Naive thymus-derived CD4-positive, alpha-beta T cell (primary cell): ENCODE data around the gene UFC1. TPM values are rescaled to one million over a fixed set of nuclear protein-coding genes. Genes with fewer than 3 reads are reported as not detected.

Experiments
- ATAC-seq: fragments of 150-1000 bp; cut with Tn5 transposase; 2 replicates; pipeline ENCODE4 v1.10.0; 2021; ENCODE audit warnings: mild to moderate bottlenecking, moderate library complexity
- CTCF ChIA-PET: fragments of 350-600 bp; sonication (Branson Sonifier 250); formaldehyde crosslinking; loops from one replicate; lab custom pipeline; 2021; ENCODE audit warnings: antibody characterized with exemption; lab: Charles Lee
- POLR2A ChIA-PET: fragments of 350-600 bp; sonication (Branson Sonifier 250); formaldehyde crosslinking; loops from one replicate; lab custom pipeline; 2021; ENCODE audit warnings: antibody characterized with exemption, inconsistent platforms; lab: Charles Lee
- DNase-seq, 9 donors: peaks; one replicate each; pipeline versions ENCODE4 v3.0.0 to v3.0.0-alpha.2; 2020 to 2022; ENCODE audit warnings: mixed read lengths in 1 of 9
- H3K27ac ChIP-seq: one replicate; pipeline ENCODE4 v1.7.0; 2013; ENCODE audit warnings: mild to moderate bottlenecking, low read depth, low read length, moderate library complexity
- H3K27me3 ChIP-seq, 2 donors: one replicate each; pipeline ENCODE4 v1.7.0; 2013; ENCODE audit warnings: low read length in 2 of 2, mild to moderate bottlenecking in 2 of 2, moderate library complexity in 2 of 2; ENCODE audit not compliant: control insufficient read depth in 2 of 2, insufficient read depth in 2 of 2
- H3K36me3 ChIP-seq, 3 experiments: 1 replicate in 2 of 3; 2 replicates in 1 of 3; pipeline ENCODE4 v1.7.0; 2013; ENCODE audit warnings: low read length in 3 of 3, mild to moderate bottlenecking in 3 of 3, moderate library complexity in 1 of 3; ENCODE audit not compliant: insufficient read depth in 3 of 3, control insufficient read depth in 2 of 3
- H3K4me1 ChIP-seq, 2 donors: one replicate each; pipeline ENCODE4 v1.7.0; 2013; ENCODE audit warnings: low read length in 2 of 2, mild to moderate bottlenecking in 2 of 2, moderate library complexity in 1 of 2; ENCODE audit not compliant: control insufficient read depth in 2 of 2, insufficient read depth in 2 of 2
- H3K4me3 ChIP-seq: 2 replicates; pipeline ENCODE4 v1.7.0; 2013; ENCODE audit warnings: mild to moderate bottlenecking, low read length
- H3K9me3 ChIP-seq, 3 experiments: 1 replicate in 2 of 3; 2 replicates in 1 of 3; pipeline ENCODE4 v1.7.0; 2013; ENCODE audit warnings: low read length in 3 of 3; ENCODE audit not compliant: control insufficient read depth in 2 of 3
- H3K27ac Mint-ChIP-seq, 9 donors: one replicate each; pipeline ENCODE4 v1.8.0; 2020 to 2022; ENCODE audit warnings: mixed read lengths in 9 of 9, mild to moderate bottlenecking in 8 of 9, moderate library complexity in 5 of 9, inconsistent platforms in 2 of 9
- H3K27me3 Mint-ChIP-seq, 5 donors: one replicate each; pipeline ENCODE4 v1.8.0; 2021 to 2022; ENCODE audit warnings: mixed read lengths in 5 of 5, mild to moderate bottlenecking in 1 of 5
- H3K36me3 Mint-ChIP-seq, 5 donors: one replicate each; pipeline ENCODE4 v1.8.0; 2020 to 2022; ENCODE audit warnings: mixed read lengths in 5 of 5, mild to moderate bottlenecking in 3 of 5, inconsistent platforms in 1 of 5
- H3K4me1 Mint-ChIP-seq, 7 donors: one replicate each; pipeline ENCODE4 v1.8.0; 2020 to 2022; ENCODE audit warnings: mixed read lengths in 7 of 7, mild to moderate bottlenecking in 3 of 7, inconsistent platforms in 1 of 7
- H3K4me3 Mint-ChIP-seq, 10 donors: one replicate each; pipeline ENCODE4 v1.8.0; 2020 to 2022; ENCODE audit warnings: mild to moderate bottlenecking in 10 of 10, mixed read lengths in 10 of 10, moderate library complexity in 6 of 10, inconsistent platforms in 2 of 10
- H3K9me3 Mint-ChIP-seq, 11 donors: one replicate each; pipeline ENCODE4 v1.8.0; 2020 to 2022; ENCODE audit warnings: mixed read lengths in 11 of 11, mild to moderate bottlenecking in 4 of 11, inconsistent platforms in 1 of 11, moderate library complexity in 1 of 11
- intact Hi-C, 2 donors: fragments of 100-400 bp; cut with micrococcal nuclease; formaldehyde crosslinking; loops; one replicate each; pipeline ENCODE4 v1.15.1; 2023
- polyA plus RNA-seq, 2 donors: library from polyadenylated mRNA; unstranded; fragments of 300-500 nt; fragmentation: Illumina TruSeq; gene quantifications; one replicate each; pipeline ENCODE4 v1.2.3, GENCODE V29; 2021
- total RNA-seq, 6 experiments: library from RNA in 5 of 6; stranded (reverse) in 5 of 6; gene quantifications; 1 replicate in 5 of 6; 2 replicates in 1 of 6; pipeline ENCODE4 v1.2.3 and lab custom pipeline; 2021 to 2026

UFC1 gene
- total and polyA plus RNA-seq, 7 experiments from 2014 or later = 83.7 to 132 (median 106) TPM

DNA sequence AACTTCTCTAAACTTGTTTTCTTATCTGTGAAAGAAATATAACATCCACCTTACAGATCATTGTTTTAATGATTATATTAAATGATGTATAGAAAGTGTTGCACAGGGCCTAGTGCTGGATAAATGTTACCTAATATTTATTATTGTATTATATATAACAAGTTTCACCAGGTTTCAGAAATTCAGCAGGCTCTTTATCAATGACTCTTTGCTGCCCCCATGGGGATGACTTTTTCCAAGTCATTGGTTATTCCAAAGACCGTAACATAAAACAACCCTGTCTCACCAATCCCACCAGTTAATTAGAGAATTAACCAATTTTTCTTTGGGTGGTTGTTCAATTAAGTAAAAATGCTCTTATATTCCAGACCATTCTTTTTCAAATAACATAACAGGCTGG is 14.0 kb upstream of the UFC1 start:
- no peak overlapping the region for H3K4me3 ChIP-seq
- DNase-seq = peak in 5 of 9 donors; percentile 40 to 58 (median 50)
- H3K36me3 ChIP-seq = no peaks in the 10 kb centered on the region
- Mint-ChIP-seq H3K4me3 (no peak overlapping the region), H3K36me3 (peaks cover 0 to 4% (median 0%) of the 10 kb centered on the region in 5 donors), H3K27me3 (no peaks in the 10 kb centered on the region), H3K9me3 (no peaks in the 10 kb centered on the region), H3K4me1 (peaks cover 4 to 17% (median 10%) of the 10 kb centered on the region in 7 donors), H3K27ac (peak overlapping the region in 1 of 9 donors; percentile 54)
- intact Hi-C loops = loop anchor here (1.0 to 10.0 kb wide), 9 partner anchors 41 to 795 kb away; partner anchors contain the start of genes COPA (in 1 of the 2), KLHDC9 (in 1 of the 2) and NCSTN (in 1 of the 2)
- POLR2A ChIA-PET = interaction anchor here (0.9 to 1.3 kb wide), 4 partner anchors 14 to 70 kb away, joined by 3 to 6 read pairs (median 4); partner anchors contain the start of genes ARHGAP30, PPOX and UFC1
- H3K27me3 ChIP-seq = no peaks in the 10 kb centered on the region
- CTCF ChIA-PET = interaction anchor here (0.6 to 2.7 kb wide), 6 partner anchors 42 to 741 kb away, joined by 3 to 19 read pairs (median 6); partner anchors contain the start of genes ARHGAP30, KLHDC9 and USF1
- H3K4me1 ChIP-seq = no peaks in the 10 kb centered on the region
- H3K27ac ChIP-seq = no peak overlapping the region
- no peaks in the 10 kb centered on the region for H3K9me3 ChIP-seq
- ATAC-seq = peak; percentile 73

DNA sequence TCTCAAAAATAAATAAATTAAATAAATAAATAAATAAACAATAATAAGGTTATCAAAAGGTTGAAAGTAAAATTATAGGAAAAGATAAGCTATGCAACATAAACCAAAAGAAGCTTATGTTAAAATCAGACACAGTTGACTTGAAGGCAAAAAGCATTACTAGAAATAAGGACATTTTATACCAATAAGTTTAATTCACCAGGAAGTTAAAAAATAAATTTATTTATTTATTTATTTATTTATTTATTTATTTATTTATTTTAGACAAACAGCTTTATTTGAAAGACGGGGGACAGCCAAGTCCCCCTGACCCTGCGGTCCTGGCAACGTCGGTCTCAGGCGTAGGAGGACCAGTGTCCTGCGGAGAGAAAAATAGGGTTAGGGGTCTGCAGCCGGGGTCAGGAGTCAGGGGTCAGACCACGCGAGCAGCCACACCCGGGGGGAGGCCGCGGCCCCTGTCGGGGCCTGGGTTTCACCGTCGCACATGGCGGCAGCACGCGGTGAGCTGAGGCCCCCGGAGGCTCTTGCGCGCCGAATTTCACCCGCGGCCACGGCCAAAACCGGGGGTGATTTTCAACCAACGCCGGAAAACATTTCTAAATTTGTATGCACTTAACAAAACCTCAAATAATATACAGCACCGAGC is 12.9 kb upstream of the UFC1 start:
- DNase-seq (no peak), ATAC-seq (no peak)
- H3K27me3 Mint-ChIP-seq = no peaks in the 10 kb centered on the region
- no peaks in the 10 kb centered on the region for H3K4me1 ChIP-seq
- H3K27me3 ChIP-seq = no peaks in the 10 kb centered on the region
- ChIA-PET CTCF (interaction anchor here (0.5 to 2.7 kb wide), 8 partner anchors 17 to 244 kb away, joined by 3 to 19 read pairs (median 4); partner anchors contain the start of genes NIT1 and PFDN2), POLR2A (interaction anchor here (0.8 to 1.5 kb wide), 5 partner anchors 8 to 143 kb away, joined by 3 to 8 read pairs (median 3); partner anchors contain the start of genes DEDD, NIT1, PFDN2 and UFC1)
- H3K4me3 ChIP-seq = no peak overlapping the region
- no peak overlapping the region for H3K27ac Mint-ChIP-seq
- intact Hi-C loops = no loop called here
- H3K27ac ChIP-seq = no peak overlapping the region
- no peaks in the 10 kb centered on the region for H3K9me3 ChIP-seq
- peaks cover 0 to 11% (median 7%) of the 10 kb centered on the region in 7 donors for H3K4me1 Mint-ChIP-seq
- H3K36me3 Mint-ChIP-seq = no peaks in the 10 kb centered on the region
- no peak overlapping the region for H3K4me3 Mint-ChIP-seq
- no peaks in the 10 kb centered on the region for H3K9me3 Mint-ChIP-seq
- no peaks in the 10 kb centered on the region for H3K36me3 ChIP-seq

DNA sequence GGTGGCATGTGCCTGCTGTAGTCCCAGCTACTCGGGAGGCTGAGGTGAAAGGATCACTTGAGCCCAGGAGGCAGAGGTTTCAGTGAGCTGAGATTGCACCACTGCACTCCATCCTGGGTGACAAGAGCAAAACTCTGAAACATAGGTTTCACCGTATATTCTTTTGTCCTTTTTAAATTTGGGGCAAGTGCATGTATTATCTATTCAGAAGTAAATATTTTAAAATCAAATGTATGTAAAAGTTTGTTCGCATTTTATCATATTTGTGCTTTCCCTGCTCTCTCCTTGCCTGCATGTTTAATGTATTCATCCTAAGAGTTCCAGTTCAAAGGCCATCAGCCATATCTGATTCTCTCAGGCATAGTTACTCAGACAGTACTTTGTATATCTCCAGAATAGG is 7.9 kb upstream of the UFC1 start:
- H3K4me3 Mint-ChIP-seq = no peak overlapping the region
- DNase-seq (no peak), ATAC-seq (no peak)
- CTCF ChIA-PET = no interaction called here
- Histone ChIP-seq H3K4me3 (no peak overlapping the region), H3K27ac (no peak overlapping the region), H3K27me3 (no peaks in the 10 kb centered on the region), H3K4me1 (no peaks in the 10 kb centered on the region), H3K9me3 (no peaks in the 10 kb centered on the region), H3K36me3 (no peaks in the 10 kb centered on the region)
- no peaks in the 10 kb centered on the region for H3K9me3 Mint-ChIP-seq
- no peaks in the 10 kb centered on the region for H3K36me3 Mint-ChIP-seq
- POLR2A ChIA-PET = interaction anchor here (1.3 kb wide), 1 partner anchor 13 kb away, joined by 5 read pairs; the partner anchor contains the start of gene DEDD
- H3K27ac Mint-ChIP-seq = no peak overlapping the region
- intact Hi-C loops = no loop called here
- no peaks in the 10 kb centered on the region for H3K27me3 Mint-ChIP-seq
- no peaks in the 10 kb centered on the region for H3K4me1 Mint-ChIP-seq

DNA sequence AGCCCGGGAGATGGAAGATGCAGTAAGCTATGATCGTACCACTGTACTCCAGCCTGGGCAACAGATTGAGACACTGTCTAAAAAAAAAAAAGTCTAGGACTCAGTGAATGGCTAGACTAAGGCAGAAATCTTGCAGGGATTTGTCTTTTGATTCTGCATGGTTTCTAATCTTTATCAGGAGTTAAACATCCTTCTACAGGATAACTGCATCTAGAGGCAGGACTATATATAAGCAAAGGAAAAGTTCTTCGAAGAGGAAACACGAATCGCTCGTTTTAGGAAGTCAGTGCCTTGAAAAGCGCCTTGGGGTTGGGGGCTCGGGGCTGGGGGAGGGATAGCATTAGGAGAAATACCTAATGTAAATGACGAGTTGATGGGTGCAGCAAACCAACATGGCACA is 602 bp upstream of the UFC1 start:
- Histone ChIP-seq H3K4me1 (peaks cover 12 to 18% of the 10 kb centered on the region in 2 donors), H3K36me3 (peaks cover 0 to 14% (median 0%) of the 10 kb centered on the region in 3 experiments), H3K27me3 (no peaks in the 10 kb centered on the region), H3K9me3 (no peaks in the 10 kb centered on the region), H3K4me3 (peak overlapping the region; percentile 86), H3K27ac (peak overlapping the region; percentile 88)
- H3K36me3 Mint-ChIP-seq = peaks cover 6 to 12% (median 9%) of the 10 kb centered on the region in 5 donors
- no peaks in the 10 kb centered on the region for H3K9me3 Mint-ChIP-seq
- ChIA-PET POLR2A (interaction anchor here (0.6 to 6.2 kb wide), 23 partner anchors 9 to 156 kb away, joined by 3 to 63 read pairs (median 8); partner anchors contain the start of genes APOA2, ARHGAP30, B4GALT3 and DEDD), CTCF (interaction anchor here (0.9 to 3.7 kb wide), 2 partner anchors 13 to 73 kb away, joined by 3 to 18 read pairs; partner anchors contain the start of gene PPOX)
- peak overlapping the region; percentile 92 to 100 (median 100) for H3K27ac Mint-ChIP-seq
- no peak for DNase-seq
- no peaks in the 10 kb centered on the region for H3K27me3 Mint-ChIP-seq
- H3K4me3 Mint-ChIP-seq = peak overlapping the region; percentile 93 to 100 (median 100)
- H3K4me1 Mint-ChIP-seq = peaks cover 4 to 32% (median 29%) of the 10 kb centered on the region in 7 donors
- ATAC-seq = no peak
- intact Hi-C loops = loop anchor here (1.0 to 2.0 kb wide), 10 partner anchors 13 to 108 kb away; partner anchors contain the start of genes DEDD (in 2 of the 2), NDUFS2 (in 2 of the 2), PPOX (in 2 of the 2) and B4GALT3 (in 1 of the 2)

DNA sequence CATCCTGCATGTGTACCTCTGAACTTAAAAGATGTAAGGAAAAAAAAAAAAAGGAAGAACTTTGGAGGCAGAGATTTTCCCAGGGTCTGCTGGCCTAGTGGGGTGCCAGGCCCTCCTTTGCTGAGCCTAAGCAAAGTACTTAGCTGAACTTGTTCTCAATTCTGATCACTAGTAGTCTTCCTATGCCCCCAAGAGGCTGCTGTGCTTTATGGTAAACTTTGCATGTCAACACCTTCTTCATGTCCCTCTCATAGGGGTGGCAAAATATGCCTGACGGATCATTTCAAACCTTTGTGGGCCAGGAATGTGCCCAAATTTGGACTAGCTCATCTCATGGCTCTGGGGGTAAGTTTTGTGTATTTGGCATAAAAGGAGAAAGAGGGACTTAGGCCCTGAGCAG is 4.1 kb downstream of the UFC1 start:
- ATAC-seq = no peak
- Histone ChIP-seq H3K36me3 (peaks cover 0 to 43% (median 0%) of the 10 kb centered on the region in 3 experiments), H3K27ac (peak overlapping the region; percentile 27), H3K4me1 (peaks cover 34 to 38% of the 10 kb centered on the region in 2 donors), H3K9me3 (no peaks in the 10 kb centered on the region), H3K27me3 (no peaks in the 10 kb centered on the region), H3K4me3 (no peak overlapping the region)
- H3K4me1 Mint-ChIP-seq = peaks cover 28 to 75% (median 67%) of the 10 kb centered on the region in 7 donors
- peak overlapping the region in 9 of 10 donors; percentile 88 to 94 (median 92) for H3K4me3 Mint-ChIP-seq
- H3K36me3 Mint-ChIP-seq = peaks cover 9 to 19% (median 12%) of the 10 kb centered on the region in 5 donors
- intact Hi-C loops = loop anchor here (2.0 to 5.0 kb wide), 3 partner anchors 19 to 321 kb away; partner anchors contain the start of genes NDUFS2 (in 2 of the 2) and B4GALT3 (in 1 of the 2)
- CTCF ChIA-PET = interaction anchor here (0.7 to 2.1 kb wide), 8 partner anchors 8 to 160 kb away, joined by 3 to 9 read pairs (median 3); partner anchors contain the start of genes DEDD and PPOX
- H3K9me3 Mint-ChIP-seq = no peaks in the 10 kb centered on the region
- H3K27me3 Mint-ChIP-seq = no peaks in the 10 kb centered on the region
- POLR2A ChIA-PET = interaction anchor here (0.7 to 6.2 kb wide), 13 partner anchors 8 to 148 kb away, joined by 3 to 63 read pairs (median 4); partner anchors contain the start of genes ADAMTS4, ARHGAP30, DEDD and PPOX
- DNase-seq = no peak
- H3K27ac Mint-ChIP-seq = peak overlapping the region in 8 of 9 donors; percentile 1 to 97 (median 94)
